K562 (cell line): ENCODE results near the gene ENTPD6. TPM values are rescaled to one million over a fixed set of nuclear protein-coding genes. Genes with fewer than 3 reads are reported as not detected.

Experiments
- ATAC-seq: fragments of 200-7000 bp; cut with Tn5 transposase; 3 replicates; pipeline ENCODE4 v1.9.1; 2020; ENCODE audit warnings: moderate library complexity
- BruUV-seq: library from RNA; stranded (reverse); fragments of 400-500 nt; replicated peaks from 2 replicates; lab custom pipeline; 2021; lab: Mats Ljungman, UMichigan
- CTCF ChIA-PET: fragments of 300-600 bp; formaldehyde crosslinking; extraction: SDS; loops from one replicate; lab custom pipeline; 2021; ENCODE audit warnings: low intra/inter-chr PET ratio; lab: Yijun Ruan, JAX
- POLR2A ChIA-PET: fragments of 300-600, 350-650 bp; sonication (Branson Sonifier 250); formaldehyde crosslinking; extraction: SDS; loops from one replicate; lab custom pipeline; 2021; ENCODE audit warnings: antibody characterized with exemption, inconsistent platforms; lab: Yijun Ruan, JAX
- DNase-seq, 4 experiments: peaks; one replicate each; pipeline versions ENCODE4 v3.0.0 to v3.0.0-alpha.2; 2011 to 2018; ENCODE audit warnings: low spot score in 3 of 4, mixed read lengths in 3 of 4; ENCODE audit errors: extremely low read depth in 1 of 4
- FAIRE-seq: peaks from 2 replicates; lab custom pipeline; 2011; peaks lifted over from hg19 to GRCh38; lab: Jason Lieb, UNC
- H2AFZ ChIP-seq: 2 replicates; pipeline ENCODE4 v1.6.0; 2011; ENCODE audit warnings: low read depth, low read length, control low read depth, inconsistent platforms
- H3K27ac ChIP-seq: fragments of 200-600 bp; 3 replicates; pipeline ENCODE4 v1.8.0; 2011; ENCODE audit warnings: low read depth, mild to moderate bottlenecking, control low read depth, inconsistent platforms, low read length, moderate library complexity, mixed read lengths; ENCODE audit errors: extremely low read depth
- H3K27me3 ChIP-seq, 2 experiments: fragments of 300-600 bp in 1 of 2; 2 replicates in 1 of 2; 3 replicates in 1 of 2; pipeline versions ENCODE4 v1.6.0 to v1.8.0; 2011; ENCODE audit warnings: inconsistent platforms in 2 of 2, low read length in 2 of 2, mild to moderate bottlenecking in 1 of 2, mixed read lengths in 1 of 2, moderate library complexity in 1 of 2; ENCODE audit not compliant: control insufficient read depth in 2 of 2, insufficient read depth in 2 of 2
- H3K36me3 ChIP-seq: fragments of 300-600 bp; 3 replicates; pipeline ENCODE4 v1.8.0; 2011; ENCODE audit warnings: mild to moderate bottlenecking, low read length, inconsistent platforms; ENCODE audit not compliant: control insufficient read depth, insufficient read depth
- H3K4me1 ChIP-seq, 2 experiments: fragments of 200-600 bp in 1 of 2; replicated peaks in 1 of 2; 2 replicates in 1 of 2; 3 replicates in 1 of 2; pipeline versions ENCODE4 v1.5.1 to v1.8.0; 2011; ENCODE audit warnings: inconsistent platforms in 2 of 2, low read length in 2 of 2, mild to moderate bottlenecking in 1 of 2, mixed read lengths in 1 of 2, moderate library complexity in 1 of 2; ENCODE audit not compliant: control insufficient read depth in 2 of 2, insufficient read depth in 2 of 2
- H3K4me2 ChIP-seq: 2 replicates; pipeline ENCODE4 v1.6.1; 2011; ENCODE audit warnings: low read length, control low read depth, inconsistent platforms, mixed read lengths; ENCODE audit not compliant: insufficient read depth
- H3K4me3 ChIP-seq: fragments of 200-600 bp; sonication (generic), shearing (Covaris generic); 2 replicates; pipeline ENCODE4 v1.5.1; 2016; ENCODE audit warnings: control low read depth, inconsistent platforms
- H3K79me2 ChIP-seq: fragments of 200-600 bp; 3 replicates; pipeline ENCODE4 v1.8.0; 2011; ENCODE audit warnings: low read length, inconsistent platforms; ENCODE audit not compliant: control insufficient read depth, insufficient read depth
- H3K9ac ChIP-seq, 2 experiments: 2 replicates each; pipeline versions ENCODE4 v1.6.0 to v1.6.1; 2011; ENCODE audit warnings: low read depth in 2 of 2, low read length in 2 of 2, control low read depth in 1 of 2, inconsistent platforms in 1 of 2, mild to moderate bottlenecking in 1 of 2, mixed read lengths in 1 of 2; ENCODE audit not compliant: insufficient read depth in 1 of 2
- H3K9me1 ChIP-seq: one replicate; pipeline ENCODE4 v1.6.0; 2011; ENCODE audit warnings: inconsistent platforms, mild to moderate bottlenecking, low read length, moderate library complexity; ENCODE audit not compliant: control insufficient read depth, insufficient read depth
- H3K9me3 ChIP-seq: replicated peaks from 2 replicates; pipeline ENCODE4 v1.5.1; 2011; ENCODE audit warnings: low read depth, low read length, inconsistent platforms; ENCODE audit not compliant: control insufficient read depth, insufficient read depth
- H4K20me1 ChIP-seq: replicated peaks from 2 replicates; pipeline ENCODE4 v1.6.1; 2011; ENCODE audit warnings: low read length, inconsistent platforms, mixed read lengths; ENCODE audit not compliant: control insufficient read depth, insufficient read depth
- GTF2A2 ChIP-seq: IDR thresholded peaks from 2 replicates; pipeline ENCODE4 v1.6.1; 2016; ENCODE audit warnings: mild to moderate bottlenecking, missing genetic modification characterization, missing compliant biosample characterization
- TAF1 ChIP-seq: IDR thresholded peaks from 2 replicates; pipeline ENCODE4 v1.6.1; 2011; ENCODE audit warnings: mild to moderate bottlenecking, low read length, moderate library complexity; ENCODE audit not compliant: insufficient read depth, control insufficient read depth, severe bottlenecking; ENCODE audit errors: extremely low read depth
- TBL1XR1 ChIP-seq, 2 experiments: IDR thresholded peaks; 2 replicates each; pipeline ENCODE4 v1.6.1; 2012; ENCODE audit warnings: improper control_type of control experiment in 2 of 2, low read length in 2 of 2, mild to moderate bottlenecking in 1 of 2
- ZNF280A ChIP-seq: fragments of 450-650 bp; IDR thresholded peaks from 2 replicates; pipeline ENCODE4 v1.6.1; 2018; ENCODE audit warnings: mild to moderate bottlenecking, low read depth; ENCODE audit not compliant: partially characterized antibody
- whole genome bisulfite sequencing: fragments of 100-300 bp; shearing (Covaris generic); methylation state at CpG from one replicate; pipeline ENCODE4 v1.1.6; 2016; ENCODE audit warnings: low coverage, mixed read lengths; ENCODE audit not compliant: insufficient coverage; ENCODE audit errors: missing lambda C conversion rate; 5-methylcytosine and 5-hydroxymethylcytosine counted together
- in situ Hi-C: fragments of 300-500 bp; cut with MboI; formaldehyde crosslinking; loops from 4 replicates; pipeline ENCODE4 v1.15.0; 2018; ENCODE audit warnings: inconsistent platforms, mixed read lengths
- intact Hi-C: fragments of 100-400 bp; cut with micrococcal nuclease; formaldehyde crosslinking; loops from 2 replicates; pipeline ENCODE4 v1.14.2; 2022
- polyA plus RNA-seq, 8 experiments: library from polyadenylated mRNA; depleted of rRNA in 4 of 8; stranded (reverse) in 5 of 8; unstranded in 3 of 8; fragments of >200 nt; fragmentation: Nextera tagmentation in 2 of 8; fragmentation: Illumina TruSeq in 1 of 8; extraction: Ambion mirVana in 2 of 8; extraction: Trizol in 1 of 8; gene quantifications; 2 replicates each; pipeline versions ENCODE4 v1.2.1 to v1.2.3, GENCODE V29; 2011 to 2014; ENCODE audit warnings: inconsistent platforms in 1 of 8, missing spikeins in 1 of 8
- total RNA-seq, 7 experiments: library from RNA; depleted of rRNA in 6 of 7; stranded (reverse); fragments of >200 nt in 6 of 7; fragmentation: Illumina TruSeq in 2 of 7; extraction: Trizol in 2 of 7; gene quantifications; 2 replicates each; pipeline versions ENCODE4 v1.2.1 to v1.2.3, GENCODE V29; 2011 to 2021; ENCODE audit warnings: low replicate concordance in 1 of 7
- TF ChIP-seq, protein P1 (sequence below), 2 experiments: fragments of 450-650 bp in 1 of 2; IDR thresholded peaks; 2 replicates each; pipeline ENCODE4 v1.6.1; 2011 to 2017; ENCODE audit warnings: low read depth in 2 of 2, antibody characterized with exemption in 1 of 2, borderline replicate concordance in 1 of 2, low read length in 1 of 2, mild to moderate bottlenecking in 1 of 2, mixed read lengths in 1 of 2; ENCODE audit not compliant: control insufficient read depth in 1 of 2

ENTPD6 gene
- total and polyA plus RNA-seq, 9 of the 15 experiments (the other 6 are each of a cell fraction or from before 2014, with no cell fraction given): 0.82 to 36.8 (median 22.4) TPM

DNA sequence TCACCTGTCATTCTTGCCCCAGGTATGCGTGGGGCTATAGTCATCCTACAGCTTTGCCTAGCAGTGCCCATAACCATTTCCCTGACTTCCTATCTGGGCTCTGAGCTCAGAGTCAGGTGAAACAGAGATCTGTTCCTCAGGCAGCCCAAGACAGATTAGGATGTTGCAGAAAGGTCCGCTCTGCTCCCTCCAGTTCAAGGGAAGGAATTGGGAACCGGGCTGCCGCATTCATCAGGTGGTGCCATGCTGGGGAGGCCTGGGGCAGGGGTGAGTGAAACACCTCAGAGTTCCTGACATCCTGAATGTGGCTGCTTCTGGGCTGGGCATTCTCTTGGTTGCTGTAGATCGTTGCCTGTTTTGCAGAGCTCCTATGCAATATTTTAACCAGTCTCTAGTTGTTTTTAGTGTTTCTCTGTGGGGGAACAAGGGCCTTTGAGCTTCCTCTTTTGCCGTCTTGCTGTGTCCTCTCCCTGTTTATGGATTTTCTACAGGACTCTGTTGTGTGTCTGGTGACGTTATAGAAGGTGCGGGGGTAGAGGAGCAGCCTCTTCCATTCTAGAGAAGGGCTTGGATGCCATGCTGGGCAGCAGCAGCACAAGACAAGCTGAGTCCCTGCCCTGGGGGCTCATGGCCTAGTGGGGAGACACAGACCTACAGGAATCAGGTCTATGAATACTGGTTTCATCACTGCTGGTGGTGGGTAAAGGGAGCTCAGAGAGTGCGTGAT, 9.2 kb downstream of the ENTPD6 start (continued):
- TF ChIP-seq TAF1: no peak

DNA sequence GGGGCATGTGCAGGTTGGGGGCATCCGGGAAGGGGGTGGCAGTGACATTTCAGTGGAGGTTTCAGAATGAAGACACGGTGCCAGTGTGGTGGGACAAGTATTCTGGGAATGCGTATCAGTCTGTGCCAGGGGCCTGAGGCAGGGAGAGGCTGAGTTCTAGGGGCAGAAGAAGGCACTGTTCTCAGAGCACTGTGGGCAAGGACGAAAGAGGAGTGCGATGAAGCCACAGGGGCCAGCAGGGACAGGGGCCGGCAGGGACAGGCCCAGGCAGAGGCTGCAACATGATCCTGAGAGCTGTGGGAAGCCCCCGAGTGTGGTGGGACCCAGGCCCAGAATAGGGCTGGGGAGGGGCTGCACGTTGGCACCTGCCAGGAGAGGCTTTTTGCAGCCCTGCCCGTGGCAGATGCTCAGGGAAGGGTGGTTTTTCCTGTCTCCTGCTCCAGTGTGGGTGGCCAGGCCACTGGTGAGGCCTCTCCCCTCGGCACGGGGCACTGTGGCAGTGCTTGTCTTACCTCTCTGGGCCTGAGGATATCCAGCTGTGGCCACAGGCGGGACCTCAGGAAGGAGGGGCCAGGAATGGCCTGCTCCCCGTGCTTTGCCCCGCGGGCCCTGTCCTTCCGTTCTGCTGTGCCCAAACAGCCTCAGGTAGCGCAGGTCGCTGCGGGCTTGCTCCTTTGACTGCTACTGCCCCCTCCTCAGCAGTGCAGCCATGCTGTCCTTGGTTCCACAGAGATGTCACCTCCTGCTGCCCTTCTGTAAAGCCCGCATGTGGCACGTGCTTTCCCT, 10.0 kb downstream of the ENTPD6 start:
- Histone ChIP-seq H3K4me3 (no peak overlapping the region), H3K9me1 (no peaks in the 10 kb centered on the region), H3K4me2 (no peak overlapping the region), H3K36me3 (peaks cover 7% of the 10 kb centered on the region; the same call in 2 of the 3 replicates), H3K79me2 (peaks cover 12% of the 10 kb centered on the region), H4K20me1 (peaks cover 5% of the 10 kb centered on the region; the same call in 1 of the 2 replicates), H3K27ac (no peak overlapping the region), H3K9ac (no peak overlapping the region; a peak in 2 of 4 replicates), H2AFZ (no peak overlapping the region), H3K27me3 (no peaks in the 10 kb centered on the region), H3K9me3 (no peaks in the 10 kb centered on the region), H3K4me1 (peaks cover 0 to 14% of the 10 kb centered on the region in 2 experiments; a peak in 2 of 5 replicates)
- no peak for FAIRE-seq
- CTCF ChIA-PET: no interaction called here
- no peak for DNase-seq
- POLR2A ChIA-PET: interaction anchor here (1.3 kb wide), 1 partner anchor 10 kb away, joined by 7 read pairs; the partner anchor contains the start of gene ENTPD6
- BruUV-seq: no TSS peak
- WGBS: 86% methylated on average over 10 of the region's 21 CpGs
- intact Hi-C loops (no loop called here), in situ Hi-C loops (no loop called here)
- ATAC-seq: no peak
- TF ChIP-seq GTF2A2 (tag) (no peak), ZNF280A (no peak), TBL1XR1 (IDR thresholded peaks at IDR 0.05; ENCODE audit: low read length in 2 of 2) (no peak)
- TF ChIP-seq, protein P1, sequence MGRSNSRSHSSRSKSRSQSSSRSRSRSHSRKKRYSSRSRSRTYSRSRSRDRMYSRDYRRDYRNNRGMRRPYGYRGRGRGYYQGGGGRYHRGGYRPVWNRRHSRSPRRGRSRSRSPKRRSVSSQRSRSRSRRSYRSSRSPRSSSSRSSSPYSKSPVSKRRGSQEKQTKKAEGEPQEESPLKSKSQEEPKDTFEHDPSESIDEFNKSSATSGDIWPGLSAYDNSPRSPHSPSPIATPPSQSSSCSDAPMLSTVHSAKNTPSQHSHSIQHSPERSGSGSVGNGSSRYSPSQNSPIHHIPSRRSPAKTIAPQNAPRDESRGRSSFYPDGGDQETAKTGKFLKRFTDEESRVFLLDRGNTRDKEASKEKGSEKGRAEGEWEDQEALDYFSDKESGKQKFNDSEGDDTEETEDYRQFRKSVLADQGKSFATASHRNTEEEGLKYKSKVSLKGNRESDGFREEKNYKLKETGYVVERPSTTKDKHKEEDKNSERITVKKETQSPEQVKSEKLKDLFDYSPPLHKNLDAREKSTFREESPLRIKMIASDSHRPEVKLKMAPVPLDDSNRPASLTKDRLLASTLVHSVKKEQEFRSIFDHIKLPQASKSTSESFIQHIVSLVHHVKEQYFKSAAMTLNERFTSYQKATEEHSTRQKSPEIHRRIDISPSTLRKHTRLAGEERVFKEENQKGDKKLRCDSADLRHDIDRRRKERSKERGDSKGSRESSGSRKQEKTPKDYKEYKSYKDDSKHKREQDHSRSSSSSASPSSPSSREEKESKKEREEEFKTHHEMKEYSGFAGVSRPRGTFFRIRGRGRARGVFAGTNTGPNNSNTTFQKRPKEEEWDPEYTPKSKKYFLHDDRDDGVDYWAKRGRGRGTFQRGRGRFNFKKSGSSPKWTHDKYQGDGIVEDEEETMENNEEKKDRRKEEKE (IDR thresholded peaks at IDR 0.05; ENCODE audit: borderline replicate concordance in 1 of 2, control insufficient read depth in 1 of 2, low read depth in 2 of 2, low read length in 1 of 2): no peak
- TF ChIP-seq, all 486 proteins: peak for 0
